HG03439 (cell line): ENCODE measurements around the gene TMEM267.
"Not testable (repeated sequence)": the region's sequence is repeated elsewhere in the genome, so short reads cannot be mapped to it uniquely, and the experiment has no call there.

Source experiments
- ATAC-seq: cut with Tn5 transposase; IDR thresholded peaks from one replicate; pipeline ENCODE4 v1.9.1; 2021; ENCODE audit warnings: mild to moderate bottlenecking, moderate library complexity; ENCODE audit not compliant: unreplicated experiment

Gene TMEM267

DNA sequence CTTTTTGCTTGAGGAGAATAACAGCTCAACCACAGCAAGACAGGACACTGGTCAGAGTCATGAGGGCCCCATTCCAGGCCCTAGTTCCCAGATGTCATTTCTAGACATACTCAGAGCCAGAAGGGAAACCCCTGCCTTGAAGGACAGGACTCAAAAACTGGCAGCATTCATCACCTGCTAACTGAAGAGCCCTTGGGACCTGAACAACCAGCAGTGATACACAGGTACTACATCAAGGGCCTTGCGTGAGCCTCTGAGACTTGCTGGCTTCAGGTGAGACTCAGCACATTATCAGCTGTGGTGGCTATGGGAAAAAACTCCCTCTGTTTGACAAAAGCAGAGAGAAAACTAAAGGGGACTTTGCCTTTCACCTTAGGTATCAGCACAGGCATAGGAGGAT lies 22.6 kb downstream of the TMEM267 start:
- no peak for ATAC-seq

DNA sequence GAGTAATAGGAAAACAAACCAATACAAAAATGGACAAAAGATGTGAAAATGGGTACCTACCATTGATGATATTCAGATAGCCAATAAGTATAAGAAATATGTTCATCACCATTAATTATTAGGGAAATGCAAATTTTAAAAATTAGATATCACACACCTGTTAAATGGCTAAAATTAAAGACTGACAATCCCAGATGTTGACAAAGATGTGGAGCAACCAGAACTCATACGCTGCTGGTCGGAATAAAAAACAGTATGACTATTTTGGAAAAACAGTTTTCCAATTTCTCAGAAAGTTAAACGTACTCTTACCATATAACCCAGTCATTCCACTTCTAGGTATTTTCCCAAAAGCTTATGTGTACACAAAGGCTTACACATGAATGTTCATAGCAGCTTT lies 27.1 kb downstream of the TMEM267 start:
- no peak for ATAC-seq

GRCh38 chr5:43441575-43441974 lies 42.1 kb downstream of the TMEM267 start:
- ATAC-seq = not testable (repeated sequence)

DNA sequence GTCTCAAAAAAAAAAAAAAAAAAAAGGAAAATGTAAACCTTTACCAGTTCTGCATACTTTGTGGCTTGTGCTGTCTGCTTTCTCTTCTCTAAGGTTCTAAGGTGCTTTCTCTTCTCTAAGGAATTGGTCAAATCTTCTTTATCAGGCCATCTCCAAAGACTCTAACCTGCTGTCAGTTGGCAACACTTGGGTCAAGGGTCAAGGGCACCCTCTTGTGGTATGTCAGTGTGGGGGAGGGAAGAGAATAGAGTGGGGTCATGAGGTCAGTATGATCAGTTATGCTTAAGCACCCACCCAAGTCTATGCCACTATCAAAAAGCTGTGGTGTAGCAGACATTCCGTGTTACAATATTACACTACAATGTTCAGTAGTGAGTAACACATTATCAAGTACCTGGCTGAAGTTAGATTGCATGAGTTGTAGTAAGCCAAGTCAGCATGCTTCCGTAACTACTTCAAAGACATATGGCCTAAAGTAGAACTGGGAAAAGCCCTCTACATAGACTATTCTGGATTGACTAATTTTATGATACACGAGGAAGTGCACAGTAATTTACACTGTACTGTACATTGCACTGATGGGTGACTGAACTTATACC lies 46.5 kb downstream of the TMEM267 start:
- ATAC-seq = no peak

DNA sequence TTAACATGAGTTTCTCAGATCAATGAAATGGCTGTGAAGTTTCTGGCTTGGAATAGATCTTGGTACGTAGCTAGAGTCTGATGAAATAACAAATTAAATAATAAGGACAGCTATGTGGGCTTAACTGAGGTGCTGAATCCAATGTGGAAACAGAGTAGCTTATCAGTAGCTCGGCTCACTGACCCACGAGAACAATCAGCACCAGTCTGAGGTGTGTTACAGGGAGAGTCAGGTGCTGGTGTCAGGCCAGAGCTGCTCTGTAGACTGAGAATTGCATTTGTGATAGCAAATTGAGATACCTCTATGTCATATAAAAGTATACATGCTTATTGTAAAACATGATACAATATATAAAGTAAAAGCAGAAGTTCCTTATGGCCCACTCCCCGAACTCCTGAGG lies 50.3 kb downstream of the TMEM267 start:
- ATAC-seq = no peak

- ATAC-seq = no peak
These were observed 50.9 kb downstream of the TMEM267 start for GRCh38 chr5:43432486-43433375.

GRCh38 chr5:43429706-43430105 lies 54.0 kb downstream of the TMEM267 start:
- ATAC-seq = no peak

DNA sequence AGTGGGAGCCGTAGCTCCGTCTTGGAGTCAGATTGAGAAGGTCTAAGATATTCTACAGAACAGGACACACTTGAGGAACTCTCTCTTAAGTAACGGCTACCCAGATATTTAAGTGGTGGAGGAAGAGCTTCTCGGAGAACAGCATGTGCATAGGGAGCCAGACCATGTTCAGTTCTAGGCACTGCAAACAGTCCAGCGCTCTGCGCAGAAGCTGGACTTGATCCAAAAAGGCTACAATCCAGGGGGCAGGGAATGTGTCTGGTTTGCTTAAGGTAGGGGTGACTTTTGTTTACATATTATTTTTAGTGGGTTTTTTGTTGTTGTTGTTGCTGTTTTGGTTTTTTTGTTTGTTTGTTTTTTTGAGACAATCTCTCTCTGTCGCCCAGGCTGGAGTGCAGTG lies 54.6 kb downstream of the TMEM267 start:
- no peak for ATAC-seq

GRCh38 chr5:43427306-43427705 lies 56.4 kb downstream of the TMEM267 start:
- ATAC-seq = no peak

DNA sequence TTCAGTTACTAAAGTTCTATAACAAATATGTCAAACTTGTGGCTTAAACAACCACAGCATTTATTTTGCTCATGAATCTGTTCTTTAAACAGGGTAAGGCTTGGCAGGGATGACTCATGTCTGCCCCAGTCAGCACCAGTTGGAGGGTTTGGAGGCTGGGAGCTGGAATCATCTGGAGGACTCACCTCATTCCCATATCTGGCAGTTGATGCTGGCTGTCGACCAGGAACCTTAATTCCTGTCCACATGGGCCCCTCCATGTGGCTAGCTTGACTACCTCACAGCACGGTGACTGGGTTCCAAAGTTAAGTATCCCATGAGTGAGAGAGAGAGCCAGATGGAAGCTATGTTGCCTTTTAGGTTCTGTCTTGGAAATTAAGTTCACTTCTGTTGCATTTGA lies 57.7 kb downstream of the TMEM267 start:
- ATAC-seq = no peak

- ATAC-seq = not testable (repeated sequence)
These were observed 60.6 kb downstream of the TMEM267 start for GRCh38 chr5:43423086-43423485.

DNA sequence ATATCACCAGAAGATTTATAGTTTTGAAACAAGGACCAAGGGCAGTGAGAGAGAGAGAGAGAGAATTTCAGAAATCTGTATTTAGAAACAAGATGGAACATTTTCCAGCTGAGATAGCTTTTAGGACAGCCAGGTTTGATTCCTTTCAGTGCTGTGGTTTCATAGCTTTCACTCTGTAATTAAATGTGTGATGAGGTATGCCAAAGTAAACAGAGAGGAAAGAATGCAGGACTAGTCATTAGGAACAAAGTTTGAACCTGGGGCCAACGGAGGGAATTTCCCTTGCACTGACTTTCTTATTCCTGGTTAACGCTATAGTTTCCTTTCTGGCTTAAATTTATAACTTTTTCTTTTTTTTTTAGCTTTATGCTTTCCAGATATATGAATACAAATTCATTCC lies 61.5 kb downstream of the TMEM267 start:
- no peak for ATAC-seq

- no peak for ATAC-seq
These were observed 62.1 kb downstream of the TMEM267 start for GRCh38 chr5:43421450-43422133.

DNA sequence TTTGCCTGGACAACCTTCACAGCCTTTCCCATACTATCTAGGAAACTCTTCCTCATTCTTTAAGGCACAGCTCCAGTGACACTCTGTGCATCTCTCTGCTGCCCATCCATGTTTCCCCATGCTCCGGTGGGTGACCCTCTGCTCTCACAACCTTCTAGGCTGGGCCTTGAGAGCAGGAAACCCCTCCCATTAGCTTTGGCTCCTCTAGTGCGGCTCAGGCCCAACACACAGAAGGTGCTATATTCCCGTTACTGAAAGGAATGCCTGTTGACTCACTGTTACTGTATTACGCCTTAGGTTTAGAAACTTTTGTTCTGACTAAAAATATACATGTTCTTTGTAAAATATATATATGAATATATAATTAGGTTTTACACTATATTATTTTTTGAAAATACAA lies 63.4 kb downstream of the TMEM267 start:
- ATAC-seq = no peak

DNA sequence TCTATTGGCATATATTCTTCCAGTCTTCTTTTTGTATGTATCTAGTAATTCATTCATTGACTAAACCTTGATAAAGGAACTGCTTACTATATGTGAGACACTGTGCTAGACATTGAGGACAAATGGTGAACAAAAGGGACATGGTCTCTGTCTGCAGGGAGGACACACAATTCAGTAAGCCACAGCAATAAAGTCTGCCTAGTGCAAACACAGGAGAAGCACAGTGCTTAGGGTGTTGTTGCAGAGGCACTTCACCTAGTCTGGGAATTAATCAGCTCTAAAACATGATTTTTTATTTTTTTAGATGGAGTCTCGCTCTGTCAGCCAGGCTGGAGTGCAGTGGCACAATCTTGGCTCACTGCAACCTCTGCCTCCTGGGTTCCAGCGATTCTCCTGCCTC lies 65.1 kb downstream of the TMEM267 start:
- ATAC-seq = no peak

DNA sequence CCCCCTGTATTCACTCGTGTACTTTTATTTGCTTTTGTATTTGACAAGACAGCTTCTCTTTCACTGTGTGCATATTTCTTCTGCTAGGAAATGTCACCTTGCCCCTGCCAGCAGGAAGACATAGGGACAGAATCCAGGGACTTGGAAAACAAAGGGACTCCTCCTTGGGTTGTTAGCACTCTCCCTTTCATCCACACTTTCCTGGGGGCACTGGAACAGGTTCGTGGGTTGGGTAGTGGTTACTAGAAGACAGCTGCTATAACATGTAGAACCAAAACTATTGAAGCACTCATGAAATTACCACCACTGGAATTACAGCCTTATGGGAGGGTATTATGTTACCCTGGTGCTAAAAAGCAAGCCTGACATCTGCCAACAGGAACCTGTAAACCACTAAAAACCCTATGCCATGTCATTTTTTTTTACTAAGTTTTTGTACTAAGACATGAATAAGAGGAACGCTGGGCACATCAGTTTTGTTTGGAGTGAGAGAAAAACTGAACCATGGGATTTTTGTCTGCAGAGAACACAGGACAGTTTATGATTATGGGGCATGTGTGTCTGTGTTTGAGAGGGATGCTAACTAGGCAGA lies 66.8 kb downstream of the TMEM267 start:
- no peak for ATAC-seq

GRCh38 chr5:43415935-43416802 lies 67.5 kb downstream of the TMEM267 start:
- ATAC-seq = no peak

GRCh38 chr5:43413966-43414365 lies 69.7 kb downstream of the TMEM267 start:
- no peak for ATAC-seq

GRCh38 chr5:43412644-43413043 lies 71.0 kb downstream of the TMEM267 start:
- ATAC-seq = no peak

DNA sequence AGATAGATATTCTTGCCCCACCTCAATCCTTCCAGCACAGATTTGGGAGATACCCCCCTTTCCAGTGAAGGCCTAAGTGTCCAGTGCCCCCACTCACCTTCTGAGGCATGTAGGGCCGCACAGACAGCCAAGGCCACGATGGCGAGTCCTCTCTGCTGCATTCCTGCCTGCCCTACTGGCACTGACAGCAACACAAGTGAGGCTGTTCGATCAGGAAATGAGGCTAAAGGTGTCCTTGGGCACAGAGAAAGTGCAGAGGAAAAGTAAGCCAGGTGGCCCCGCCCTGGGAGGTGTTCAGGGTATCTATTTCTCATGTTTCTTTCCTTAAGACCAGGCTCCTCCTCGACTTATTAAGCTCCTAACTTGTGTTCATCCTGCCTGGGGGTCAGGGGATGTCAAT lies 71.5 kb downstream of the TMEM267 start, which contains the start of gene CCL28:
Gene CCL28, minus strand, starts transcription at position 236 of the 400 bp plus-strand sequence. Its CDS starts 75 bp downstream, at position 161.
- ATAC-seq = no peak
